Activated effector memory CD4-positive, alpha-beta T cell treated with anti-CD3 and anti-CD28 coated beads, Interleukin-2, amount 50 U/mL, for 16 hours (primary cell): ENCODE measurements around the gene SNAPC1.
A peak's percentile ranks its signal among the peaks of the same experiment; 100 is the strongest.
"Not testable (repeated sequence)": the region's sequence is repeated elsewhere in the genome, so short reads cannot be mapped to it uniquely, and the experiment has no call there.

ENCODE experiments used
- DNase-seq: peaks from one replicate; pipeline ENCODE4 v3.0.0-alpha.2; 2020

The SNAPC1 gene

GRCh38 chr14:61761959-61762786, at the start of gene SNAPC1:
TSS of gene SNAPC1 (plus strand) at chr14:61762420. CDS start at chr14:61762461, 41 bp downstream.
- peak; percentile 99 for DNase-seq

- DNase-seq = no peak
These were observed 48.3 kb upstream of the SNAPC1 start for GRCh38 chr14:61713724-61714437.

GRCh38 chr14:61716956-61717355, 45.3 kb upstream of the SNAPC1 start:
- no peak for DNase-seq

- no peak for DNase-seq
These were observed 44.2 kb upstream of the SNAPC1 start for GRCh38 chr14:61718039-61718438.

- DNase-seq = no peak
These were observed 42.6 kb upstream of the SNAPC1 start for GRCh38 chr14:61719344-61720293.

- DNase-seq = no peak
These were observed 41.9 kb upstream of the SNAPC1 start for GRCh38 chr14:61720294-61720661.

- DNase-seq = no peak
These were observed 41.5 kb upstream of the SNAPC1 start for GRCh38 chr14:61720741-61721140.

GRCh38 chr14:61724133-61724532, 38.1 kb upstream of the SNAPC1 start:
- no peak for DNase-seq

- no peak for DNase-seq
These were observed 35.2 kb upstream of the SNAPC1 start for GRCh38 chr14:61726778-61727658.

GRCh38 chr14:61730756-61731373, 31.4 kb upstream of the SNAPC1 start:
- no peak for DNase-seq

GRCh38 chr14:61733972-61734371, 28.2 kb upstream of the SNAPC1 start:
- no peak for DNase-seq

GRCh38 chr14:61736751-61737150, 25.5 kb upstream of the SNAPC1 start:
- DNase-seq = no peak

GRCh38 chr14:61737915-61738314, 24.3 kb upstream of the SNAPC1 start:
- DNase-seq = no peak

- no peak for DNase-seq
These were observed 23.1 kb upstream of the SNAPC1 start for GRCh38 chr14:61739133-61739532.

- DNase-seq = no peak
These were observed 19.8 kb upstream of the SNAPC1 start for GRCh38 chr14:61742371-61742770.

- no peak for DNase-seq
These were observed 18.0 kb upstream of the SNAPC1 start for GRCh38 chr14:61744238-61744637.

- DNase-seq = not testable (repeated sequence)
These were observed 15.9 kb upstream of the SNAPC1 start for GRCh38 chr14:61746346-61746745.

GRCh38 chr14:61746881-61747280, 15.3 kb upstream of the SNAPC1 start:
- DNase-seq = no peak

GRCh38 chr14:61747342-61747741, 14.9 kb upstream of the SNAPC1 start:
- DNase-seq = no peak

GRCh38 chr14:61749264-61749663, 13.0 kb upstream of the SNAPC1 start:
- DNase-seq = no peak

GRCh38 chr14:61749867-61750266, 12.4 kb upstream of the SNAPC1 start:
- no peak for DNase-seq
